ENCODE results near the gene TAF12.
A peak's percentile ranks its signal among the peaks of the same experiment; 100 is the strongest.
"Not testable (repeated sequence)": the region's sequence is repeated elsewhere in the genome, so short reads cannot be mapped to it uniquely, and the experiment has no call there.

The TAF12 gene

GRCh38 chr1:28644494-28644893 is 1.6 kb upstream of the TAF12 start:
- no peak for DNase-seq (ENCODE audit: low spot score)

- peak; percentile 24 for DNase-seq (ENCODE audit: low spot score)
These were observed 616 bp downstream of the TAF12 start for GRCh38 chr1:28642056-28642846.

GRCh38 chr1:28640766-28641165 is 2.1 kb downstream of the TAF12 start:
- DNase-seq (ENCODE audit: low spot score) = no peak

GRCh38 chr1:28632560-28632959 is 10.3 kb downstream of the TAF12 start:
- no peak for DNase-seq (ENCODE audit: low spot score)

GRCh38 chr1:28631713-28632112 is 11.2 kb downstream of the TAF12 start:
- no peak for DNase-seq (ENCODE audit: low spot score)

GRCh38 chr1:28613175-28613574 is 29.7 kb downstream of the TAF12 start:
- DNase-seq (ENCODE audit: low spot score) = no peak

- no peak for DNase-seq (ENCODE audit: low spot score)
These were observed 36.1 kb downstream of the TAF12 start for GRCh38 chr1:28606771-28607170.

- DNase-seq (ENCODE audit: low spot score) = no peak
These were observed 37.9 kb downstream of the TAF12 start for GRCh38 chr1:28604962-28605361.

- no peak for DNase-seq (ENCODE audit: low spot score)
These were observed 38.5 kb downstream of the TAF12 start for GRCh38 chr1:28604411-28604810.

- peak; percentile 82 for DNase-seq (ENCODE audit: low spot score)
These were observed 40.1 kb downstream of the TAF12 start for GRCh38 chr1:28602536-28603439.

GRCh38 chr1:28601696-28602095 is 41.2 kb downstream of the TAF12 start:
- DNase-seq (ENCODE audit: low spot score) = peak; percentile 91

GRCh38 chr1:28596276-28596675 is 46.6 kb downstream of the TAF12 start:
- DNase-seq (ENCODE audit: low spot score) = not testable (repeated sequence)

GRCh38 chr1:28595412-28596191 is 47.3 kb downstream of the TAF12 start:
- DNase-seq (ENCODE audit: low spot score) = no peak

- not testable (repeated sequence) for DNase-seq (ENCODE audit: low spot score)
These were observed 48.0 kb downstream of the TAF12 start for GRCh38 chr1:28594686-28595411.

- not testable (repeated sequence) for DNase-seq (ENCODE audit: low spot score)
These were observed 48.9 kb downstream of the TAF12 start for GRCh38 chr1:28593988-28594356.

- DNase-seq (ENCODE audit: low spot score) = peak; percentile 46
These were observed 50.4 kb downstream of the TAF12 start for GRCh38 chr1:28592321-28593071.

- peak; percentile 53 for DNase-seq (ENCODE audit: low spot score)
These were observed 51.1 kb downstream of the TAF12 start, which contains the start of gene RAB42 for GRCh38 chr1:28591708-28592320. RAB42 (plus strand) TSS chr1:28592265; CDS start chr1:28592512, 247 bp downstream.

GRCh38 chr1:28586585-28587391 is 56.1 kb downstream of the TAF12 start:
- not testable (repeated sequence) for DNase-seq (ENCODE audit: low spot score)

- peak; percentile 36 for DNase-seq (ENCODE audit: low spot score)
These were observed 60.6 kb downstream of the TAF12 start for GRCh38 chr1:28582248-28582615.
